ENCODE data around the gene BTBD9. TPM values are rescaled to one million over a fixed set of nuclear protein-coding genes. Genes with fewer than 3 reads are reported as not detected.

BTBD9 gene
- total RNA-seq, 4 donors from 2014 or later = 10.6 to 16.6 (median 15.1) TPM

DNA sequence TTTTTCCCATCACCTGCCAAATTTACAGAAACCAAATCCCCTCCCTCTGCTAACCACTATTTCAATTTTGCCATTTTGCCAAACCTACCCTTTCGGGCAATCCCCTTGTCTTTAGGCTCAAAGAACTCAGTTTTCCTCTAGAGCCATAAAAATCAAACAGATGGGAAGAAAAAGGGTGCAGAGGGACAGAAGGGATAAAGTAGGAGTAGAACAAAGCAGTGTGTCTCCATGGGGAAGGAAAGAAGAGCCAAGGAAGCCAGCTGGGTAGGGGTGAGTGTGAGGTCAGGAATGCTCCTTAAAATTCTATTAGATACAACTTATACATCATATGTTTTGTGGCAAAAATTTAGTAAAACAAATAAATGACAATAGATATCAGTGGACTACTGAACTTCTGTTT, 316.5 kb downstream of the BTBD9 start:
- intact Hi-C loops (cut with DNase I; ENCODE audit: low total_unique reads) = no loop called here
- DNase-seq (ENCODE audit: low spot score in 2 of 2) = no peak
- WGBS, 2 donors = 90 to 94% methylated on average over 1 of the region's 1 CpG
- no peak for TF ChIP-seq POLR2A (IDR thresholded peaks at IDR 0.05)
- no peak for TF ChIP-seq CTCF (IDR thresholded peaks at IDR 0.05)
- no peak overlapping the region for H3K4me3 ChIP-seq (ENCODE audit: low read depth, poor library complexity, severe bottlenecking)

- intact Hi-C loops (cut with DNase I; ENCODE audit: low total_unique reads) = no loop called here
- DNase-seq (ENCODE audit: low spot score in 2 of 2) = no peak
- no peak overlapping the region for H3K4me3 ChIP-seq (ENCODE audit: low read depth, poor library complexity, severe bottlenecking)
- no peak for TF ChIP-seq CTCF (IDR thresholded peaks at IDR 0.05)
- TF ChIP-seq POLR2A (IDR thresholded peaks at IDR 0.05) = no peak
- WGBS, 2 donors = 90 to 97% methylated on average over 2 of the region's 2 CpGs
These were observed 317.6 kb downstream of the BTBD9 start for GRCh38 chr6:38322138-38322537.

DNA sequence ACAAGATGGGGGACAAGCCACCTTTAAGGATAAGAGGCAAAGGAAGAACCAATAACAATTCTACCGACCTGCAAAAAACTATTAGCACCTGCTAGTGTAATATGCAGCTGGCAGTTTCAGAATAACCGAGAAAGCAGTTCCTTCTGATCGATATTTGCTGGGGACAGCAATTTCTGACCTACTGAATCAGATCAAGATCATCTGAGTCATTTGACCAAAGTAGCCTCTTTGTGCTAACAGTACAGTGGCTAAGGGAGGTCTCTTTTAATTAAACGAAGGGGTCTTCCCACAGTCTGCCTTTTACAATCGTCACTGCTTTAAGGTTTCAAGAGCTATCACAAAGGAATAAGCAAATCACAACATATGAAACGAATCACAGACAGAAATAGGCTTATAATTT, 318.9 kb downstream of the BTBD9 start:
- intact Hi-C loops (cut with DNase I; ENCODE audit: low total_unique reads) = no loop called here
- DNase-seq (ENCODE audit: low spot score in 2 of 2) = no peak
- WGBS, 2 donors = 85 to 92% methylated on average over 6 of the region's 6 CpGs
- no peak overlapping the region for H3K4me3 ChIP-seq (ENCODE audit: low read depth, poor library complexity, severe bottlenecking)
- no peak for TF ChIP-seq POLR2A (IDR thresholded peaks at IDR 0.05)
- TF ChIP-seq CTCF (IDR thresholded peaks at IDR 0.05) = no peak

DNA sequence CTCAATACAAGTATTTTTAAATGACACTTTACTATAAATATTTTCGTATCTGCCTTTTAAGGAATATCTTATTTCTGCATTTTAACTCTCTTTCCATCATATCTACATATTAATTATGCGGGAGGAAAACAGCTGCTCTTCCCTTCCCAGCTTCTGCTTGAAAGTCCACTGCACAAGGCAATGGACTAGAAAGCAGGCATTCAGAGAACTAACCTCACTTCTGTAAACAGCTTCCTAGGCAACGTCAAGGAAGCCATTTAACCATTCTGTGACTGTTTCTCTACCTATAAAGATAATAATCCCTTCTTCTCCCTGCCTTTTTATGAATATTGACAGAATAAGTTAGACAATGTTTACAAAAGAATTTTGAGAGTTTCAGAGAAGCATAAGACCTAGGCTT, 319.4 kb downstream of the BTBD9 start:
- H3K4me3 ChIP-seq (ENCODE audit: low read depth, poor library complexity, severe bottlenecking) = no peak overlapping the region
- DNase-seq (ENCODE audit: low spot score in 2 of 2) = no peak
- intact Hi-C loops (cut with DNase I; ENCODE audit: low total_unique reads) = no loop called here
- TF ChIP-seq POLR2A (IDR thresholded peaks at IDR 0.05) (no peak), CTCF (IDR thresholded peaks at IDR 0.05) (no peak)
- WGBS, 2 donors = 69 to 82% methylated on average over 3 of the region's 3 CpGs

- no peak for DNase-seq (ENCODE audit: low spot score in 2 of 2)
- intact Hi-C loops (cut with DNase I; ENCODE audit: low total_unique reads) = no loop called here
- no peak for TF ChIP-seq CTCF (IDR thresholded peaks at IDR 0.05)
- TF ChIP-seq POLR2A (IDR thresholded peaks at IDR 0.05) = no peak
- WGBS, 2 donors = 69 to 78% methylated on average over 10 to 11 of the region's 11 CpGs
- no peak overlapping the region for H3K4me3 ChIP-seq (ENCODE audit: low read depth, poor library complexity, severe bottlenecking)
These were observed 320.2 kb downstream of the BTBD9 start for GRCh38 chr6:38319256-38320212.

Data from lower leg skin (tissue), 4 donors.